Gastroesophageal sphincter (tissue), 3 donors: ENCODE results near the gene PSMG4.

Experiments
- EP300 ChIP-seq: sonication (generic); formaldehyde crosslinking; IDR thresholded peaks from one replicate; pipeline ENCODE4 v1.6.1; 2017; ENCODE audit warnings: antibody characterized with exemption, mild to moderate bottlenecking
- POLR2A ChIP-seq, 2 donors: fragments of 450-650 bp; IDR thresholded peaks; one replicate each; pipeline ENCODE4 v1.6.1; 2017; ENCODE audit warnings: antibody characterized with exemption in 2 of 2, mild to moderate bottlenecking in 2 of 2, moderate library complexity in 1 of 2
- TF ChIP-seq, protein P1 (sequence below), 4 experiments: fragments of 200-600 bp in 2 of 4; fragments of 450-650 bp in 2 of 4; sonication (generic) in 1 of 4; IDR thresholded peaks; one replicate each; pipeline ENCODE4 v1.5.1; 2017 to 2019; ENCODE audit warnings: antibody characterized with exemption in 4 of 4, mild to moderate bottlenecking in 2 of 4, moderate library complexity in 2 of 4

DNA sequence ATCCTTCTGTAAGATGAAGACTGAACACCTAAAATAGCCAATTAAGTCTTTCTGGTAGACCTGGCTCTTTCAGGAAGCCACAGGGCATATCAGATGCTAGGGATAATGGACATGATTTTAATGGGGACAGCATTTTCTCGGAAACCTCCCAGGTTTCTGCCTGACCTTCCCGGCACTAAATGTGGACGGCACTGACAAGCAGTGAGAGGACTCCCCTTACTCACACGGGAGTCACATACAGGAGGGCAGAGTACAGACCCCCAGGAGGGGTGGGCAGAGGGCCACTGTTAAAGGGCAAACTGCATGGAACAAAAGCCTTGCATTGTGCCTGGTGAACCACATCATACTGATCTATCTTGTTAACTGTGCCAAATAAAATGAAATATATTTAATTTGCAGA, 19.9 kb downstream of the PSMG4 start:
- TF ChIP-seq POLR2A (IDR thresholded peaks at IDR 0.05), result no peak
- TF ChIP-seq, protein P1, sequence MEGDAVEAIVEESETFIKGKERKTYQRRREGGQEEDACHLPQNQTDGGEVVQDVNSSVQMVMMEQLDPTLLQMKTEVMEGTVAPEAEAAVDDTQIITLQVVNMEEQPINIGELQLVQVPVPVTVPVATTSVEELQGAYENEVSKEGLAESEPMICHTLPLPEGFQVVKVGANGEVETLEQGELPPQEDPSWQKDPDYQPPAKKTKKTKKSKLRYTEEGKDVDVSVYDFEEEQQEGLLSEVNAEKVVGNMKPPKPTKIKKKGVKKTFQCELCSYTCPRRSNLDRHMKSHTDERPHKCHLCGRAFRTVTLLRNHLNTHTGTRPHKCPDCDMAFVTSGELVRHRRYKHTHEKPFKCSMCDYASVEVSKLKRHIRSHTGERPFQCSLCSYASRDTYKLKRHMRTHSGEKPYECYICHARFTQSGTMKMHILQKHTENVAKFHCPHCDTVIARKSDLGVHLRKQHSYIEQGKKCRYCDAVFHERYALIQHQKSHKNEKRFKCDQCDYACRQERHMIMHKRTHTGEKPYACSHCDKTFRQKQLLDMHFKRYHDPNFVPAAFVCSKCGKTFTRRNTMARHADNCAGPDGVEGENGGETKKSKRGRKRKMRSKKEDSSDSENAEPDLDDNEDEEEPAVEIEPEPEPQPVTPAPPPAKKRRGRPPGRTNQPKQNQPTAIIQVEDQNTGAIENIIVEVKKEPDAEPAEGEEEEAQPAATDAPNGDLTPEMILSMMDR (IDR thresholded peaks at IDR 0.05), result no peak
- no peak for TF ChIP-seq EP300
